ENCODE measurements around the gene BRAF. TPM values are rescaled to one million over a fixed set of nuclear protein-coding genes. Genes with fewer than 3 reads are reported as not detected.

BRAF gene
- total and polyA plus RNA-seq, 8 donors, result 5.2 to 21.7 (median 16.3) TPM

GRCh38 chr7:140669352-140669751 is 255.4 kb downstream of the BRAF start:
- 91 to 95% methylated on average over 3 of the region's 3 CpGs for WGBS, 2 donors

More at GRCh38 chr7:140669352-140669751, 255.4 kb downstream of the BRAF start:
- DNase-seq (no peak), ATAC-seq (no peak), FAIRE-seq (no peak)
- Histone ChIP-seq H3K27me3 (no peaks in the 10 kb centered on the region), H3K27ac (no peak overlapping the region), H3K4me3 (no peak overlapping the region), H3K9me3 (no peaks in the 10 kb centered on the region), H3K4me1 (peaks cover 0 to 4% (median 0%) of the 10 kb centered on the region in 3 donors), H3K36me3 (no peaks in the 10 kb centered on the region)
- intact Hi-C loops (cut with DNase I), result no loop called here
- no peak for TF ChIP-seq CTCF (IDR thresholded peaks at IDR 0.05)

Other genes with a start within 250 kb of the BRAF start
- gene NDUFB2, start 228.2 kb downstream of the BRAF start, total RNA-seq, result 10 to 100 TPM; 47.6 to 92.3 (median 64.0) TPM
- gene NDUFB2, start 228.2 kb downstream of the BRAF start, polyA plus RNA-seq, result 100 to 1,000 TPM in 1 of 2 donors, 10 to 100 TPM in 1; 99.5 to 198 TPM
- 10 to 100 TPM; 19.6 to 36.5 (median 28.3) TPM for gene MRPS33, start 90.0 kb upstream of the BRAF start, total RNA-seq
- gene MRPS33, start 90.0 kb upstream of the BRAF start, polyA plus RNA-seq, result 10 to 100 TPM; 27.5 to 44.9 TPM
- 1 to 10 TPM; 1.4 to 3.0 (median 2.2) TPM for gene TMEM178B, start 149.1 kb upstream of the BRAF start, total RNA-seq
- 1 to 10 TPM in 1 of 2 donors, under 1 TPM in 1; 0.42 to 2.2 TPM for gene TMEM178B, start 149.1 kb upstream of the BRAF start, polyA plus RNA-seq

Data from pancreas (tissue), 10 donors.